Right lobe of liver (tissue), 4 donors: ENCODE measurements around the gene BPIFA2.

ENCODE experiments used
- POLR2A ChIP-seq: fragments of 450-650 bp; IDR thresholded peaks from one replicate; pipeline ENCODE4 v1.6.1; 2017; ENCODE audit warnings: antibody characterized with exemption, mild to moderate bottlenecking
- TF ChIP-seq, protein P1 (sequence below), 4 donors: fragments of 200-600 bp in 3 of 4; fragments of 450-650 bp in 1 of 4; IDR thresholded peaks; one replicate each; pipeline versions ENCODE4 v1.5.1 to v1.8.0; 2016 to 2022; ENCODE audit warnings: antibody characterized with exemption in 4 of 4, mild to moderate bottlenecking in 2 of 4
- donor health status: DM: no; HTN: no; CAD: no.
- donor health status: DM: no; HTN: no; CAD: no.
- donor health status: DM: no; HTN: yes; CAD: no.

- TF ChIP-seq, protein P1, sequence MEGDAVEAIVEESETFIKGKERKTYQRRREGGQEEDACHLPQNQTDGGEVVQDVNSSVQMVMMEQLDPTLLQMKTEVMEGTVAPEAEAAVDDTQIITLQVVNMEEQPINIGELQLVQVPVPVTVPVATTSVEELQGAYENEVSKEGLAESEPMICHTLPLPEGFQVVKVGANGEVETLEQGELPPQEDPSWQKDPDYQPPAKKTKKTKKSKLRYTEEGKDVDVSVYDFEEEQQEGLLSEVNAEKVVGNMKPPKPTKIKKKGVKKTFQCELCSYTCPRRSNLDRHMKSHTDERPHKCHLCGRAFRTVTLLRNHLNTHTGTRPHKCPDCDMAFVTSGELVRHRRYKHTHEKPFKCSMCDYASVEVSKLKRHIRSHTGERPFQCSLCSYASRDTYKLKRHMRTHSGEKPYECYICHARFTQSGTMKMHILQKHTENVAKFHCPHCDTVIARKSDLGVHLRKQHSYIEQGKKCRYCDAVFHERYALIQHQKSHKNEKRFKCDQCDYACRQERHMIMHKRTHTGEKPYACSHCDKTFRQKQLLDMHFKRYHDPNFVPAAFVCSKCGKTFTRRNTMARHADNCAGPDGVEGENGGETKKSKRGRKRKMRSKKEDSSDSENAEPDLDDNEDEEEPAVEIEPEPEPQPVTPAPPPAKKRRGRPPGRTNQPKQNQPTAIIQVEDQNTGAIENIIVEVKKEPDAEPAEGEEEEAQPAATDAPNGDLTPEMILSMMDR (IDR thresholded peaks at IDR 0.05) = no peak
- TF ChIP-seq POLR2A = no peak
These were observed 3.9 kb upstream of the BPIFA2 start for GRCh38 chr20:33163856-33164762.
